Endothelial cell (in vitro differentiated cells): Measurements from ENCODE around the gene S100A3. TPM values are rescaled to one million over a fixed set of nuclear protein-coding genes. Genes with fewer than 3 reads are reported as not detected.
"Not testable (repeated sequence)": the region's sequence is repeated elsewhere in the genome, so short reads cannot be mapped to it uniquely, and the experiment has no call there.

Experiments
- DNase-seq: peaks from one replicate; pipeline ENCODE4 v3.0.0; 2021; ENCODE audit warnings: low spot score
- H3K27ac Mint-ChIP-seq: one replicate; pipeline ENCODE4 v1.8.0; 2021; ENCODE audit warnings: mixed read lengths, inconsistent platforms; ENCODE audit not compliant: unreplicated experiment
- H3K27me3 Mint-ChIP-seq: one replicate; pipeline ENCODE4 v1.8.0; 2021; ENCODE audit warnings: mild to moderate bottlenecking, moderate library complexity, mixed read lengths, inconsistent platforms; ENCODE audit not compliant: unreplicated experiment
- H3K36me3 Mint-ChIP-seq: one replicate; pipeline ENCODE4 v1.8.0; 2021; ENCODE audit warnings: mild to moderate bottlenecking, low read depth, mixed read lengths, inconsistent platforms; ENCODE audit not compliant: unreplicated experiment
- H3K4me1 Mint-ChIP-seq: one replicate; pipeline ENCODE4 v1.8.0; 2021; ENCODE audit warnings: mild to moderate bottlenecking, mixed read lengths, inconsistent platforms; ENCODE audit not compliant: unreplicated experiment
- H3K4me3 Mint-ChIP-seq: one replicate; pipeline ENCODE4 v1.8.0; 2021; ENCODE audit warnings: mild to moderate bottlenecking, mixed read lengths, inconsistent platforms; ENCODE audit not compliant: unreplicated experiment
- H3K9me3 Mint-ChIP-seq: one replicate; pipeline ENCODE4 v1.8.0; 2021; ENCODE audit warnings: mixed read lengths, inconsistent platforms; ENCODE audit not compliant: unreplicated experiment
- CTCF ChIP-seq: fragments of 200-600 bp; sonication (generic); IDR thresholded peaks from one replicate; pipeline ENCODE4 v1.5.0; 2021; ENCODE audit warnings: antibody characterized with exemption; ENCODE audit not compliant: unreplicated experiment
- total RNA-seq: library from RNA; stranded (reverse); fragmentation: NEBNext Ultra II Directional; extraction: Animal tissue kit (Norgen Biotek cat#: 25700); gene quantifications from one replicate; pipeline ENCODE4 v1.2.1, GENCODE V29; 2021; ENCODE audit not compliant: unreplicated experiment

Gene S100A3
- total RNA-seq, 1 donor from 2014 or later, result not detected

GRCh38 chr1:153520818-153521476, 28.1 kb downstream of the S100A3 start:
- TF ChIP-seq CTCF, result no peak
- no peaks in the 10 kb centered on the region for H3K36me3 Mint-ChIP-seq
- no peak overlapping the region for H3K27ac Mint-ChIP-seq
- peaks cover 6% of the 10 kb centered on the region for H3K4me1 Mint-ChIP-seq
- no peaks in the 10 kb centered on the region for H3K9me3 Mint-ChIP-seq
- H3K27me3 Mint-ChIP-seq, result no peaks in the 10 kb centered on the region
- DNase-seq, result no peak
- no peak overlapping the region for H3K4me3 Mint-ChIP-seq

- not testable (repeated sequence) for H3K4me3 Mint-ChIP-seq, H3K4me1 Mint-ChIP-seq, H3K27me3 Mint-ChIP-seq, H3K9me3 Mint-ChIP-seq, DNase-seq, H3K27ac Mint-ChIP-seq, H3K36me3 Mint-ChIP-seq
Measured at GRCh38 chr1:153520137-153520691, 28.8 kb downstream of the S100A3 start.

GRCh38 chr1:153519242-153519641, 29.8 kb downstream of the S100A3 start:
- H3K27ac Mint-ChIP-seq, result no peak overlapping the region
- no peaks in the 10 kb centered on the region for H3K36me3 Mint-ChIP-seq
- no peaks in the 10 kb centered on the region for H3K27me3 Mint-ChIP-seq
- H3K4me1 Mint-ChIP-seq, result peaks cover 6% of the 10 kb centered on the region
- H3K9me3 Mint-ChIP-seq, result no peaks in the 10 kb centered on the region
- no peak overlapping the region for H3K4me3 Mint-ChIP-seq
- TF ChIP-seq CTCF, result no peak
- no peak for DNase-seq

- DNase-seq, result no peak
- Mint-ChIP-seq H3K27ac (no peak overlapping the region), H3K4me3 (peak overlapping the region; percentile 74), H3K27me3 (peaks cover under 1% of the 10 kb centered on the region), H3K9me3 (no peaks in the 10 kb centered on the region), H3K4me1 (peaks cover 6% of the 10 kb centered on the region), H3K36me3 (no peaks in the 10 kb centered on the region)
- no peak for TF ChIP-seq CTCF
Measured at GRCh38 chr1:153515504-153516394, 33.3 kb downstream of the S100A3 start.

- Mint-ChIP-seq H3K36me3 (no peaks in the 10 kb centered on the region), H3K27ac (no peak overlapping the region), H3K4me3 (no peak overlapping the region), H3K4me1 (peaks cover 6% of the 10 kb centered on the region), H3K9me3 (no peaks in the 10 kb centered on the region), H3K27me3 (peaks cover 8% of the 10 kb centered on the region)
- no peak for TF ChIP-seq CTCF
- no peak for DNase-seq
Measured at GRCh38 chr1:153513666-153514065, 35.4 kb downstream of the S100A3 start.
